ENCODE results near the gene KCNK10.

The KCNK10 gene

DNA sequence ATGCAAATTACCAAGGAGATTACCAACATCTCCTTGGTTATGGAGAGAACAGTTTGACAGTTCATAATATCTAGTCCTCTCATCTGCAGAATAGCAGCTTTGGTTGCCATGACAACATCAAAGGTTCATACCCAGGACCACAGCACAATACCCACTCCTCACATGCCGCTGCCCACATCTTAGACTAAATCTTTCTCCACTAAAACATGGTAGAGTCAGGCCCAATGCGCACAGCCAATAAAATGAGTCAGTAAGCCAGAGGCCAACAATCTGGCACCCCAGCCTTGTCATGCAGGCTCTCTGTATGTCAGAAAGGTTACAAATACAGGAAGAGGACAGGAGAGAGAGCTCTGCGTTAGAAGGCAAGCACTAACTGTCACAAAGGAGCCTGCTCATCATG is 70.6 kb downstream of the KCNK10 start:
- TF ChIP-seq, protein P1, sequence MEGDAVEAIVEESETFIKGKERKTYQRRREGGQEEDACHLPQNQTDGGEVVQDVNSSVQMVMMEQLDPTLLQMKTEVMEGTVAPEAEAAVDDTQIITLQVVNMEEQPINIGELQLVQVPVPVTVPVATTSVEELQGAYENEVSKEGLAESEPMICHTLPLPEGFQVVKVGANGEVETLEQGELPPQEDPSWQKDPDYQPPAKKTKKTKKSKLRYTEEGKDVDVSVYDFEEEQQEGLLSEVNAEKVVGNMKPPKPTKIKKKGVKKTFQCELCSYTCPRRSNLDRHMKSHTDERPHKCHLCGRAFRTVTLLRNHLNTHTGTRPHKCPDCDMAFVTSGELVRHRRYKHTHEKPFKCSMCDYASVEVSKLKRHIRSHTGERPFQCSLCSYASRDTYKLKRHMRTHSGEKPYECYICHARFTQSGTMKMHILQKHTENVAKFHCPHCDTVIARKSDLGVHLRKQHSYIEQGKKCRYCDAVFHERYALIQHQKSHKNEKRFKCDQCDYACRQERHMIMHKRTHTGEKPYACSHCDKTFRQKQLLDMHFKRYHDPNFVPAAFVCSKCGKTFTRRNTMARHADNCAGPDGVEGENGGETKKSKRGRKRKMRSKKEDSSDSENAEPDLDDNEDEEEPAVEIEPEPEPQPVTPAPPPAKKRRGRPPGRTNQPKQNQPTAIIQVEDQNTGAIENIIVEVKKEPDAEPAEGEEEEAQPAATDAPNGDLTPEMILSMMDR (IDR thresholded peaks at IDR 0.05; ENCODE audit: insufficient read depth, low read length): no peak
- TF ChIP-seq, protein P2, sequence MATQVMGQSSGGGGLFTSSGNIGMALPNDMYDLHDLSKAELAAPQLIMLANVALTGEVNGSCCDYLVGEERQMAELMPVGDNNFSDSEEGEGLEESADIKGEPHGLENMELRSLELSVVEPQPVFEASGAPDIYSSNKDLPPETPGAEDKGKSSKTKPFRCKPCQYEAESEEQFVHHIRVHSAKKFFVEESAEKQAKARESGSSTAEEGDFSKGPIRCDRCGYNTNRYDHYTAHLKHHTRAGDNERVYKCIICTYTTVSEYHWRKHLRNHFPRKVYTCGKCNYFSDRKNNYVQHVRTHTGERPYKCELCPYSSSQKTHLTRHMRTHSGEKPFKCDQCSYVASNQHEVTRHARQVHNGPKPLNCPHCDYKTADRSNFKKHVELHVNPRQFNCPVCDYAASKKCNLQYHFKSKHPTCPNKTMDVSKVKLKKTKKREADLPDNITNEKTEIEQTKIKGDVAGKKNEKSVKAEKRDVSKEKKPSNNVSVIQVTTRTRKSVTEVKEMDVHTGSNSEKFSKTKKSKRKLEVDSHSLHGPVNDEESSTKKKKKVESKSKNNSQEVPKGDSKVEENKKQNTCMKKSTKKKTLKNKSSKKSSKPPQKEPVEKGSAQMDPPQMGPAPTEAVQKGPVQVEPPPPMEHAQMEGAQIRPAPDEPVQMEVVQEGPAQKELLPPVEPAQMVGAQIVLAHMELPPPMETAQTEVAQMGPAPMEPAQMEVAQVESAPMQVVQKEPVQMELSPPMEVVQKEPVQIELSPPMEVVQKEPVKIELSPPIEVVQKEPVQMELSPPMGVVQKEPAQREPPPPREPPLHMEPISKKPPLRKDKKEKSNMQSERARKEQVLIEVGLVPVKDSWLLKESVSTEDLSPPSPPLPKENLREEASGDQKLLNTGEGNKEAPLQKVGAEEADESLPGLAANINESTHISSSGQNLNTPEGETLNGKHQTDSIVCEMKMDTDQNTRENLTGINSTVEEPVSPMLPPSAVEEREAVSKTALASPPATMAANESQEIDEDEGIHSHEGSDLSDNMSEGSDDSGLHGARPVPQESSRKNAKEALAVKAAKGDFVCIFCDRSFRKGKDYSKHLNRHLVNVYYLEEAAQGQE (IDR thresholded peaks at IDR 0.05; ENCODE audit: insufficient replicate concordance, low read depth): no peak
- TF ChIP-seq GABPA (IDR thresholded peaks at IDR 0.05; ENCODE audit: low read depth) (no peak), POLR2AphosphoS5 (IDR thresholded peaks at IDR 0.05; ENCODE audit: low read depth) (no peak), SPI1 (IDR thresholded peaks at IDR 0.05; ENCODE audit: borderline replicate concordance, low read depth) (no peak)
- H3K4me3 ChIP-seq (replicated peaks; ENCODE audit: insufficient read depth, low read length): no peak overlapping the region
- H3K27ac ChIP-seq (replicated peaks): no peak overlapping the region
- no peak for DNase-seq (ENCODE audit: low read depth in 1 of 2, low spot score in 1 of 2)
- H3K27me3 ChIP-seq (ENCODE audit: insufficient read depth, poor library complexity, severe bottlenecking): no peaks in the 10 kb centered on the region

DNA sequence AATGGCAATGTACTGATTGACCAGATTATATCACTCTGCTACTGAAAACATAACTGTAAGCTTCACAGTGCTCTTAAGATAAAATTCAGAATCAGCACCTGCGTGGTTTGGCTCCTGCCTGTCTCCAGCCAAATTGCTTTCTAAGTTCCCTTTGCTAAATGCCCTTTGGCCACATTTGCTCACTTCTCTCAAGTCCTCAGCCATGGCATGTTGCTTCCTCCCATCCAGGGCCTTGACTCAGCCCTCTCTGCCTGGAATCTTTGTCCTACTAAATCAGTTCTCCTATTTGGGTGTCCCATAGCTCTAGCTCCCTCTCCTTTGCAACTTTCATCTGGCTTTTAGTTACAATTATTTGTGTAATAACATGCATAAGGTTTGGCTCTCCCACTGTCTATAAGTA is 71.4 kb downstream of the KCNK10 start:
- H3K4me3 ChIP-seq (replicated peaks; ENCODE audit: insufficient read depth, low read length): no peak overlapping the region
- H3K27ac ChIP-seq (replicated peaks): no peak overlapping the region
- TF ChIP-seq POLR2AphosphoS5 (IDR thresholded peaks at IDR 0.05; ENCODE audit: low read depth) (no peak), SPI1 (IDR thresholded peaks at IDR 0.05; ENCODE audit: borderline replicate concordance, low read depth) (no peak), GABPA (IDR thresholded peaks at IDR 0.05; ENCODE audit: low read depth) (no peak)
- TF ChIP-seq, protein P1 (IDR thresholded peaks at IDR 0.05; ENCODE audit: insufficient read depth, low read length): no peak
- TF ChIP-seq, protein P2 (IDR thresholded peaks at IDR 0.05; ENCODE audit: insufficient replicate concordance, low read depth): no peak
- no peak for DNase-seq (ENCODE audit: low read depth in 1 of 2, low spot score in 1 of 2)
- H3K27me3 ChIP-seq (ENCODE audit: insufficient read depth, poor library complexity, severe bottlenecking): no peaks in the 10 kb centered on the region

DNA sequence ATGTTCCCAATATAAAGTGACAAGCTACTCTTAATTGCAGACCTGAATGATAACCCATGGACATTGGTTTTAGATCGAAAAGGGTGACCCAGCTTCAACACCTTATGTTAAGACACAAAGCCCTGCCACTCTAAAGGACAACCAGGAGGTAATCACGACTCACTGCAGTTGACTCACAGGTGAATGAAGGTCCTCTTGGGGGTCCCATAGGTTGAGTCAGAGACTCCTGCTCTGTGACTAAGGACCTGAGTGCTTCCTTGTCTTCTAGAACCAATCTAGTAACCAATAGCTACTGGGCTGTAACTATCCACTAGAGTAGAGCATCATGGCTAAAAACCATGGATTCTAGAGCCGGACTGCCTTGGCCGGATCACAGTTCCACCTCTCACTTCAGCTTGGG is 73.8 kb downstream of the KCNK10 start:
- TF ChIP-seq, protein P2 (IDR thresholded peaks at IDR 0.05; ENCODE audit: insufficient replicate concordance, low read depth): no peak
- no peak for TF ChIP-seq GABPA (IDR thresholded peaks at IDR 0.05; ENCODE audit: low read depth)
- TF ChIP-seq, protein P1 (IDR thresholded peaks at IDR 0.05; ENCODE audit: insufficient read depth, low read length): no peak
- TF ChIP-seq POLR2AphosphoS5 (IDR thresholded peaks at IDR 0.05; ENCODE audit: low read depth): no peak
- no peak for TF ChIP-seq SPI1 (IDR thresholded peaks at IDR 0.05; ENCODE audit: borderline replicate concordance, low read depth)
- Histone ChIP-seq H3K27me3 (ENCODE audit: insufficient read depth, poor library complexity, severe bottlenecking) (no peaks in the 10 kb centered on the region), H3K4me3 (replicated peaks; ENCODE audit: insufficient read depth, low read length) (no peak overlapping the region), H3K27ac (replicated peaks) (no peak overlapping the region)
- no peak for DNase-seq (ENCODE audit: low read depth in 1 of 2, low spot score in 1 of 2)

All from HL-60 (cell line).